Activated CD8-positive, alpha-beta memory T cell treated with anti-CD3 and anti-CD28 coated beads, Interleukin-2, amount 10 ng/mL, durations not matched to agents 7 days and 5 days (primary cell): ENCODE measurements around the gene MICAL3. TPM values are rescaled to one million over a fixed set of nuclear protein-coding genes. Genes with fewer than 3 reads are reported as not detected.
"Not testable (repeated sequence)": the region's sequence is repeated elsewhere in the genome, so short reads cannot be mapped to it uniquely, and the experiment has no call there.

Source experiments
- ATAC-seq: fragments of 150-1000 bp; cut with Tn5 transposase; one replicate; pipeline ENCODE4 v1.10.0; 2021; ENCODE audit warnings: moderate library complexity
- CTCF ChIA-PET: fragments of 350-600 bp; sonication (Branson Sonifier 250); formaldehyde crosslinking; loops from one replicate; lab custom pipeline; 2021; ENCODE audit warnings: antibody characterized with exemption; lab: Charles Lee
- DNase-seq: peaks from one replicate; pipeline ENCODE4 v3.0.0-alpha.2; 2020
- H3K27ac Mint-ChIP-seq: one replicate; pipeline ENCODE4 v1.8.0; 2021; ENCODE audit warnings: mild to moderate bottlenecking, mixed read lengths
- H3K27me3 Mint-ChIP-seq: one replicate; pipeline ENCODE4 v1.8.0; 2021; ENCODE audit warnings: mixed read lengths
- H3K36me3 Mint-ChIP-seq: one replicate; pipeline ENCODE4 v1.8.0; 2021; ENCODE audit warnings: mild to moderate bottlenecking, mixed read lengths
- H3K4me1 Mint-ChIP-seq: one replicate; pipeline ENCODE4 v1.8.0; 2021; ENCODE audit warnings: mixed read lengths
- H3K4me3 Mint-ChIP-seq: one replicate; pipeline ENCODE4 v1.8.0; 2021; ENCODE audit warnings: mild to moderate bottlenecking, moderate library complexity, mixed read lengths
- H3K9me3 Mint-ChIP-seq: one replicate; pipeline ENCODE4 v1.8.0; 2022; ENCODE audit warnings: low read depth, mixed read lengths
- total RNA-seq, 2 experiments: library from RNA; stranded (reverse); gene quantifications; one replicate each; pipeline ENCODE4 v1.2.3, GENCODE V29; 2021

The MICAL3 gene
- total RNA-seq, 2 experiments from 2014 or later, result 38.8 to 41.7 TPM

GRCh38 chr22:17884893-17885292 is 139.5 kb downstream of the MICAL3 start:
- Mint-ChIP-seq H3K4me3 (no peak overlapping the region), H3K9me3 (no peaks in the 10 kb centered on the region), H3K4me1 (no peaks in the 10 kb centered on the region), H3K27me3 (no peaks in the 10 kb centered on the region), H3K27ac (no peak overlapping the region), H3K36me3 (peaks cover 5% of the 10 kb centered on the region)
- CTCF ChIA-PET, result interaction anchor here (1.3 kb wide), 1 partner anchor 55 kb away, joined by 4 read pairs; no protein-coding TSS in a partner anchor
- DNase-seq, result no peak
- no peak for ATAC-seq

GRCh38 chr22:17884084-17884483 is 140.3 kb downstream of the MICAL3 start:
- Mint-ChIP-seq H3K4me3 (no peak overlapping the region), H3K27ac (no peak overlapping the region), H3K4me1 (no peaks in the 10 kb centered on the region), H3K36me3 (peaks cover 5% of the 10 kb centered on the region), H3K9me3 (no peaks in the 10 kb centered on the region), H3K27me3 (no peaks in the 10 kb centered on the region)
- ATAC-seq, result no peak
- CTCF ChIA-PET, result interaction anchor here (1.3 kb wide), 1 partner anchor 54 kb away, joined by 4 read pairs; no protein-coding TSS in a partner anchor
- no peak for DNase-seq

- DNase-seq, result no peak
- Mint-ChIP-seq H3K4me3 (no peak overlapping the region), H3K4me1 (no peaks in the 10 kb centered on the region), H3K27me3 (no peaks in the 10 kb centered on the region), H3K9me3 (no peaks in the 10 kb centered on the region), H3K27ac (no peak overlapping the region), H3K36me3 (peaks cover 4% of the 10 kb centered on the region)
- no peak for ATAC-seq
- CTCF ChIA-PET, result no interaction called here
Measured at GRCh38 chr22:17883356-17883755, 141.0 kb downstream of the MICAL3 start.

- no peaks in the 10 kb centered on the region for H3K9me3 Mint-ChIP-seq
- ATAC-seq (no peak), DNase-seq (no peak)
- H3K36me3 Mint-ChIP-seq, result peaks cover 2% of the 10 kb centered on the region
- CTCF ChIA-PET, result no interaction called here
- H3K4me3 Mint-ChIP-seq, result no peak overlapping the region
- no peaks in the 10 kb centered on the region for H3K27me3 Mint-ChIP-seq
- no peaks in the 10 kb centered on the region for H3K4me1 Mint-ChIP-seq
- H3K27ac Mint-ChIP-seq, result no peak overlapping the region
Measured at GRCh38 chr22:17882727-17883126, 141.6 kb downstream of the MICAL3 start.

- CTCF ChIA-PET, result no interaction called here
- Mint-ChIP-seq H3K4me1 (no peaks in the 10 kb centered on the region), H3K4me3 (no peak overlapping the region), H3K9me3 (no peaks in the 10 kb centered on the region), H3K36me3 (peaks cover 2% of the 10 kb centered on the region), H3K27me3 (no peaks in the 10 kb centered on the region), H3K27ac (no peak overlapping the region)
- no peak for ATAC-seq
- no peak for DNase-seq
Measured at GRCh38 chr22:17882162-17882561, 142.2 kb downstream of the MICAL3 start.

GRCh38 chr22:17881366-17881765 is 143.0 kb downstream of the MICAL3 start:
- Mint-ChIP-seq H3K27me3 (no peaks in the 10 kb centered on the region), H3K27ac (no peak overlapping the region), H3K9me3 (no peaks in the 10 kb centered on the region), H3K36me3 (peaks cover 2% of the 10 kb centered on the region), H3K4me3 (no peak overlapping the region), H3K4me1 (no peaks in the 10 kb centered on the region)
- no peak for DNase-seq
- CTCF ChIA-PET, result no interaction called here
- ATAC-seq, result no peak

- Mint-ChIP-seq H3K4me3 (no peak overlapping the region), H3K27ac (no peak overlapping the region), H3K36me3 (peaks cover 2% of the 10 kb centered on the region), H3K27me3 (no peaks in the 10 kb centered on the region), H3K9me3 (no peaks in the 10 kb centered on the region), H3K4me1 (no peaks in the 10 kb centered on the region)
- CTCF ChIA-PET, result no interaction called here
- no peak for DNase-seq
- no peak for ATAC-seq
Measured at GRCh38 chr22:17880468-17880867, 143.9 kb downstream of the MICAL3 start.

GRCh38 chr22:17880020-17880419 is 144.3 kb downstream of the MICAL3 start:
- Mint-ChIP-seq H3K36me3 (no peaks in the 10 kb centered on the region), H3K9me3 (no peaks in the 10 kb centered on the region), H3K4me3 (no peak overlapping the region), H3K4me1 (no peaks in the 10 kb centered on the region), H3K27ac (no peak overlapping the region), H3K27me3 (no peaks in the 10 kb centered on the region)
- CTCF ChIA-PET, result no interaction called here
- ATAC-seq (no peak), DNase-seq (no peak)

- no peak for DNase-seq
- Mint-ChIP-seq H3K36me3 (no peaks in the 10 kb centered on the region), H3K4me1 (no peaks in the 10 kb centered on the region), H3K27ac (no peak overlapping the region), H3K27me3 (no peaks in the 10 kb centered on the region), H3K9me3 (no peaks in the 10 kb centered on the region), H3K4me3 (no peak overlapping the region)
- no peak for ATAC-seq
- CTCF ChIA-PET, result no interaction called here
Measured at GRCh38 chr22:17878941-17879340, 145.4 kb downstream of the MICAL3 start.

- Mint-ChIP-seq H3K27me3 (no peaks in the 10 kb centered on the region), H3K27ac (no peak overlapping the region), H3K4me3 (no peak overlapping the region), H3K36me3 (no peaks in the 10 kb centered on the region), H3K9me3 (no peaks in the 10 kb centered on the region), H3K4me1 (no peaks in the 10 kb centered on the region)
- DNase-seq (no peak), ATAC-seq (no peak)
- CTCF ChIA-PET, result no interaction called here
Measured at GRCh38 chr22:17878186-17878694, 146.1 kb downstream of the MICAL3 start.

GRCh38 chr22:17876878-17877855 is 147.2 kb downstream of the MICAL3 start:
- H3K36me3 Mint-ChIP-seq, CTCF ChIA-PET, H3K4me1 Mint-ChIP-seq, DNase-seq, H3K9me3 Mint-ChIP-seq, ATAC-seq, H3K4me3 Mint-ChIP-seq, H3K27me3 Mint-ChIP-seq, H3K27ac Mint-ChIP-seq: not testable (repeated sequence)

GRCh38 chr22:17876306-17876831 is 148.0 kb downstream of the MICAL3 start:
- ATAC-seq, result peak; percentile 45

GRCh38 chr22:17875631-17876030 is 148.7 kb downstream of the MICAL3 start:
- H3K4me3 Mint-ChIP-seq, result no peak overlapping the region
- no peaks in the 10 kb centered on the region for H3K27me3 Mint-ChIP-seq
- DNase-seq, result no peak
- H3K36me3 Mint-ChIP-seq, result peaks cover 4% of the 10 kb centered on the region
- CTCF ChIA-PET, result no interaction called here
- no peaks in the 10 kb centered on the region for H3K4me1 Mint-ChIP-seq
- no peaks in the 10 kb centered on the region for H3K9me3 Mint-ChIP-seq
- no peak for ATAC-seq
- H3K27ac Mint-ChIP-seq, result no peak overlapping the region

More at GRCh38 chr22:17876306-17876831, 148.0 kb downstream of the MICAL3 start:
- H3K9me3 Mint-ChIP-seq, result no peaks in the 10 kb centered on the region
- no peak overlapping the region for H3K4me3 Mint-ChIP-seq
- no peak overlapping the region for H3K27ac Mint-ChIP-seq
- no peak for DNase-seq
- no peaks in the 10 kb centered on the region for H3K4me1 Mint-ChIP-seq
- peaks cover 4% of the 10 kb centered on the region for H3K36me3 Mint-ChIP-seq
- CTCF ChIA-PET, result no interaction called here
- H3K27me3 Mint-ChIP-seq, result no peaks in the 10 kb centered on the region

- peaks cover 4% of the 10 kb centered on the region for H3K36me3 Mint-ChIP-seq
- H3K27ac Mint-ChIP-seq, result no peak overlapping the region
- ATAC-seq (no peak), DNase-seq (no peak)
- CTCF ChIA-PET, result no interaction called here
- no peaks in the 10 kb centered on the region for H3K27me3 Mint-ChIP-seq
- H3K4me1 Mint-ChIP-seq, result no peaks in the 10 kb centered on the region
- H3K9me3 Mint-ChIP-seq, result no peaks in the 10 kb centered on the region
- H3K4me3 Mint-ChIP-seq, result no peak overlapping the region
Measured at GRCh38 chr22:17875156-17875555, 149.2 kb downstream of the MICAL3 start.
